PC-9 (cell line): Measurements from ENCODE around the gene BTBD1.

Experiments
- EZH2 ChIP-seq: fragments of 200-600 bp; sonication (generic); IDR thresholded peaks from 2 replicates; pipeline ENCODE4 v1.8.0; 2017; ENCODE audit warnings: antibody characterized with exemption, low read depth
- TF ChIP-seq, protein P1 (sequence below): fragments of 200-600 bp; sonication (generic); conservative IDR thresholded peaks from 2 replicates; pipeline ENCODE4 v1.6.1; 2017; ENCODE audit warnings: mixed run types, antibody characterized with exemption, mild to moderate bottlenecking, moderate library complexity

DNA sequence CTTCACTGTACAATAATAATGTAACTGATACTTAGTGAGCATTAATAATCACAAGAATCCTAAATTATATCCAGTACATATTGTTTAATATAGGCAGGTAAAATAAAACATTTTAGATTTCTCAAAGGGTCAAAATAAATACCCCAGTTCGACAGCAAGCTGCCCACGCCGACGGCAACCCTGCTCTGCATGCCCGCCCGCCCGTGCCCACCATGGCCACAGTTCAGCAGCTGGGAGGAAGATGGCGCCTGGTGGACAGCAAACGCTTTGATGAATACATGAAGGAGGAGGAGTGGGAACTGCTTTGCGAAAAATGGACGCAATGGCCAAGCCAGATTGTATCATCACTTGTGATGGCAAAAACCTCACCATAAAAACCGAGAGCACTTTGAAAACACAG, 22.9 kb downstream of the BTBD1 start:
- TF ChIP-seq, protein P1, sequence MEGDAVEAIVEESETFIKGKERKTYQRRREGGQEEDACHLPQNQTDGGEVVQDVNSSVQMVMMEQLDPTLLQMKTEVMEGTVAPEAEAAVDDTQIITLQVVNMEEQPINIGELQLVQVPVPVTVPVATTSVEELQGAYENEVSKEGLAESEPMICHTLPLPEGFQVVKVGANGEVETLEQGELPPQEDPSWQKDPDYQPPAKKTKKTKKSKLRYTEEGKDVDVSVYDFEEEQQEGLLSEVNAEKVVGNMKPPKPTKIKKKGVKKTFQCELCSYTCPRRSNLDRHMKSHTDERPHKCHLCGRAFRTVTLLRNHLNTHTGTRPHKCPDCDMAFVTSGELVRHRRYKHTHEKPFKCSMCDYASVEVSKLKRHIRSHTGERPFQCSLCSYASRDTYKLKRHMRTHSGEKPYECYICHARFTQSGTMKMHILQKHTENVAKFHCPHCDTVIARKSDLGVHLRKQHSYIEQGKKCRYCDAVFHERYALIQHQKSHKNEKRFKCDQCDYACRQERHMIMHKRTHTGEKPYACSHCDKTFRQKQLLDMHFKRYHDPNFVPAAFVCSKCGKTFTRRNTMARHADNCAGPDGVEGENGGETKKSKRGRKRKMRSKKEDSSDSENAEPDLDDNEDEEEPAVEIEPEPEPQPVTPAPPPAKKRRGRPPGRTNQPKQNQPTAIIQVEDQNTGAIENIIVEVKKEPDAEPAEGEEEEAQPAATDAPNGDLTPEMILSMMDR = no peak
- TF ChIP-seq EZH2 = no peak
